GM13977 (cell line): ENCODE measurements around the gene ARPP21.

Source experiments
- DNase-seq: peaks from one replicate; pipeline ENCODE4 v3.0.0; 2012; ENCODE audit warnings: low spot score
- in situ Hi-C: fragments of 300-500 bp; cut with MboI; formaldehyde crosslinking; loops from one replicate; pipeline ENCODE4 v1.12.0; 2022; ENCODE audit warnings: low sequenced_read_pairs, low pct_unique_long_range_greater_than_20kb, mixed read lengths, inconsistent platforms; ENCODE audit not compliant: unreplicated experiment
- TF ChIP-seq, protein P1 (sequence below): IDR thresholded peaks from 2 replicates; pipeline ENCODE4 v1.5.1; 2012; ENCODE audit warnings: mild to moderate bottlenecking, control low read depth; ENCODE audit not compliant: insufficient read depth; ENCODE audit errors: extremely low read depth, missing control alignments

The ARPP21 gene

GRCh38 chr3:35639254-35640186 lies at the start of gene ARPP21:
TSS of gene ARPP21 (plus strand) at chr3:35639525. CDS start at chr3:35681752, 42,227 bp downstream.
- in situ Hi-C loops = no loop called here
- DNase-seq = peak; percentile 44
- TF ChIP-seq, protein P1, sequence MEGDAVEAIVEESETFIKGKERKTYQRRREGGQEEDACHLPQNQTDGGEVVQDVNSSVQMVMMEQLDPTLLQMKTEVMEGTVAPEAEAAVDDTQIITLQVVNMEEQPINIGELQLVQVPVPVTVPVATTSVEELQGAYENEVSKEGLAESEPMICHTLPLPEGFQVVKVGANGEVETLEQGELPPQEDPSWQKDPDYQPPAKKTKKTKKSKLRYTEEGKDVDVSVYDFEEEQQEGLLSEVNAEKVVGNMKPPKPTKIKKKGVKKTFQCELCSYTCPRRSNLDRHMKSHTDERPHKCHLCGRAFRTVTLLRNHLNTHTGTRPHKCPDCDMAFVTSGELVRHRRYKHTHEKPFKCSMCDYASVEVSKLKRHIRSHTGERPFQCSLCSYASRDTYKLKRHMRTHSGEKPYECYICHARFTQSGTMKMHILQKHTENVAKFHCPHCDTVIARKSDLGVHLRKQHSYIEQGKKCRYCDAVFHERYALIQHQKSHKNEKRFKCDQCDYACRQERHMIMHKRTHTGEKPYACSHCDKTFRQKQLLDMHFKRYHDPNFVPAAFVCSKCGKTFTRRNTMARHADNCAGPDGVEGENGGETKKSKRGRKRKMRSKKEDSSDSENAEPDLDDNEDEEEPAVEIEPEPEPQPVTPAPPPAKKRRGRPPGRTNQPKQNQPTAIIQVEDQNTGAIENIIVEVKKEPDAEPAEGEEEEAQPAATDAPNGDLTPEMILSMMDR = no peak

GRCh38 chr3:35592589-35593295 lies 46.6 kb upstream of the ARPP21 start:
- DNase-seq = no peak
- TF ChIP-seq, protein P1 = no peak
- in situ Hi-C loops = no loop called here

DNA sequence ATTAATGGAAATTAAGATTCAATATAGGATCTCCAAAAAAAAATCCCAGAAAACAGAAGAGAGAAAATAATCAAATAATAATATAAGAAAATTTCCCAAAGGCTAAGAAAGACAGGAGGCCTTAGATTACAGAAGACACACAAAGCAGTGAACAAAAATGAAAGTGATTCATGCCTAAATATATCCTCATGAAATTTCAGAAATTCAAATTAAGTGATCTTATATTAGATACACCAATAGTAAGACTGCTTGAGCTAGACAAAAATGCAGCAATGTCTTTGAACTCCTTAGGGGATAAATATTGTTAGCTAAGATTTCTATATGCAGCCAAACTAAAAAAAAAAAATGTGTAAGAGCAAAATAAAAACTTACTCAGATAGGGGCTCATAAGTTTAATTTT lies 44.6 kb upstream of the ARPP21 start:
- TF ChIP-seq, protein P1 = no peak
- DNase-seq = no peak
- in situ Hi-C loops = no loop called here

DNA sequence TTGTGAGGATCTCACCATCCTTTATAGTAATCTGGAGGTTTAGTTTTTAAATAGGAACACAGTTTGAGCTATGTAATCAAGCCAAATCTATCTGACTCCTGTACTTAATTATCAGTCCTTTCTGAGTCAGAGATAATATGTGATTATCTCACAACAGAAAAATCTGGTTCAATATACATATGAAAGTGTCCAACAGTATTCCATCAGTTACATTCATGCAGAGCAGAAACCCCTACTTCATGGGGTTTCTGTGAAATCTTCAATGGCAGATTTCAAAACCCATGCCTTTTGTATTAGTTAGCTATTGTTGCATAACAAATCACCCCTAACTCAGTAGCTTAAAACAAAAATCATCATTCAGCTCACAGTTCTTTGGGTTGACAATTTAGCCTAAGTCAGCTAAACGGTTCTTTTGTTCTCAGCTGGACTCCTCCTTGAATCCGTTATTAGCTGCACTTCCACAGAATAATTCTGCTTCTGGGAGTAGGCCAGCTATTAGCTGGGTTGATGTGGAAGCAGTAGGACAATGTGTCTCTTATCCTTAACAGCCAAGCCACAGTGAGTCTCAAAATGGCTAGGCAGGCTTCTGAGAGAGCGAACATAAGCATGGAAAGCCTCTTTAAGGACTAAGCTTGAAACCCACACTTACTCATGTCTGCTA lies 42.9 kb upstream of the ARPP21 start:
- TF ChIP-seq, protein P1 = no peak
- in situ Hi-C loops = no loop called here
- no peak for DNase-seq

DNA sequence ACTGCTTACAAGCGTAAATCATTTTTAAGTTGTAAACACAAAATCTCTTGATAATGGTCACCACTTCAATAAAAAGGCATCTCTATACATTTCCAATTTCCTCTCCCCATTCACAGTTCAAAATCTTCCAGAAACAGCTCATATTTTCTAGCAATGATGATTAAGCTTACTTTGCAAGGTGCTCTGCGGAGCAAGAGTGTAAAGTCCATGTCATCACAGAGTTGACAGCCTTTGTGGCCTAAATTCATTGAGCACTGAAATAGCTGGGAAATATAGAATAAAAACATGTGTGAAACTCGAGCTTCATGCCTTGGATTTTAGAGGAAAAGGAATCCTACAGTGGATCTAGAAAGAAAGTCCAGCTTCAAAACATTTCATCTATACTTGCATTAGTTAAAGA lies 41.8 kb upstream of the ARPP21 start:
- TF ChIP-seq, protein P1 = no peak
- in situ Hi-C loops = no loop called here
- DNase-seq = no peak

DNA sequence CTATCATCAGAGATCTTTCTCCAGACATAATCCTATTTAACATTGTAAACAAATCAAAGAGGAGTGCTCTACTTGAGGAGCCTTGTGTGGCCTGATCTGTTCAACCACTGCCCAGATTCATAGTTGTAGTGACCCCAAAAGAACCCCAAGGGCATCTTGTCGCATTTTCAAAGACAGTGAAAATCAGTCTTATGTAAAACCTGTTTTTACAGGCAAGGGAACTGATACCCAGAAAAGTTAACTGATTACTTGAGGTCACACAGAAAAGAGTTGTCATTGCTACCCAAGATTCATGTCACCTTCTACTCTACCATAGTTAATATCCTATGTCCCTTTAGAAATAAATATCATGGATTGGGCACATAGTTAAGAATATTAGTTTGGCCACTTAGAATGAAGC lies 40.5 kb upstream of the ARPP21 start:
- DNase-seq = no peak
- in situ Hi-C loops = no loop called here
- TF ChIP-seq, protein P1 = no peak
